Sigmoid colon (tissue), 7 donors: ENCODE data around the gene PPAT. TPM values are rescaled to one million over a fixed set of nuclear protein-coding genes. Genes with fewer than 3 reads are reported as not detected.

Source experiments
- DNase-seq: peaks from one replicate; pipeline ENCODE4 v3.0.0-alpha.2; 2019
- H3K27ac ChIP-seq, 4 donors: fragments of 200-600 bp; sonication (generic); one replicate each; pipeline ENCODE4 v1.5.1; 2016 to 2019; ENCODE audit warnings: mild to moderate bottlenecking in 1 of 4
- H3K27me3 ChIP-seq, 3 donors: fragments of 200-600 bp; sonication (generic); one replicate each; pipeline ENCODE4 v1.5.1; 2019; ENCODE audit warnings: mild to moderate bottlenecking in 1 of 3
- H3K36me3 ChIP-seq, 4 donors: fragments of 200-600 bp; sonication (generic); one replicate each; pipeline ENCODE4 v1.5.1; 2016 to 2019
- H3K4me1 ChIP-seq, 4 donors: fragments of 200-600 bp; sonication (generic); one replicate each; pipeline ENCODE4 v1.5.1; 2017 to 2019
- H3K4me3 ChIP-seq, 4 donors: fragments of 200-600 bp; sonication (generic); one replicate each; pipeline ENCODE4 v1.5.1; 2017 to 2019; ENCODE audit warnings: mild to moderate bottlenecking in 2 of 4, moderate library complexity in 1 of 4
- H3K9me3 ChIP-seq, 4 donors: fragments of 200-600 bp in 3 of 4; sonication (generic) in 3 of 4; one replicate each; pipeline versions ENCODE4 v1.5.1 to v1.6.1; 2013 to 2019
- EP300 ChIP-seq, 4 donors: sonication (generic); formaldehyde crosslinking; IDR thresholded peaks; one replicate each; pipeline ENCODE4 v1.6.1; 2017; ENCODE audit warnings: antibody characterized with exemption in 4 of 4
- POLR2A ChIP-seq, 2 donors: fragments of 450-650 bp; IDR thresholded peaks; one replicate each; pipeline ENCODE4 v1.6.1; 2016; ENCODE audit warnings: antibody characterized with exemption in 2 of 2, mild to moderate bottlenecking in 2 of 2, moderate library complexity in 2 of 2
- POLR2AphosphoS5 ChIP-seq, 4 donors: sonication (generic); formaldehyde crosslinking; IDR thresholded peaks; one replicate each; pipeline ENCODE4 v1.6.1; 2017; ENCODE audit warnings: antibody characterized with exemption in 4 of 4
- WGBS, 2 donors: extraction: QIAGEN DNeasy Blood & Tissue Kit; methylation state at CpG; one replicate each; pipeline ENCODE4 v1.1.7; 2013; 5-methylcytosine and 5-hydroxymethylcytosine counted together
- intact Hi-C: fragments of 100-400 bp; cut with DNase I; formaldehyde crosslinking; loops from one replicate; pipeline ENCODE4 v1.15.1; 2023
- polyA plus RNA-seq, 3 donors: library from polyadenylated mRNA; stranded (reverse); fragments of 200-250 nt; gene quantifications; one replicate each; pipeline ENCODE4 v1.2.3, GENCODE V29; 2013
- total RNA-seq, 4 donors: library from RNA; depleted of rRNA; stranded (reverse); fragments of >200 nt; gene quantifications; one replicate each; pipeline ENCODE4 v1.1.0, GENCODE V29; 2016
- TF ChIP-seq, protein P1 (sequence below), 4 experiments: fragments of 450-650 bp in 3 of 4; fragments of 200-600 bp in 1 of 4; IDR thresholded peaks; one replicate each; pipeline ENCODE4 v1.5.1; 2016 to 2019; ENCODE audit warnings: antibody characterized with exemption in 4 of 4, mild to moderate bottlenecking in 3 of 4, moderate library complexity in 2 of 4
- donor health status: healthy with polysubstance abuse.
- donor health status: Bipolar disorder and iron deficiency.
- donor health status: healthy.

The PPAT gene
- total and polyA plus RNA-seq, 7 donors = 0.60 to 6.3 (median 4.4) TPM

DNA sequence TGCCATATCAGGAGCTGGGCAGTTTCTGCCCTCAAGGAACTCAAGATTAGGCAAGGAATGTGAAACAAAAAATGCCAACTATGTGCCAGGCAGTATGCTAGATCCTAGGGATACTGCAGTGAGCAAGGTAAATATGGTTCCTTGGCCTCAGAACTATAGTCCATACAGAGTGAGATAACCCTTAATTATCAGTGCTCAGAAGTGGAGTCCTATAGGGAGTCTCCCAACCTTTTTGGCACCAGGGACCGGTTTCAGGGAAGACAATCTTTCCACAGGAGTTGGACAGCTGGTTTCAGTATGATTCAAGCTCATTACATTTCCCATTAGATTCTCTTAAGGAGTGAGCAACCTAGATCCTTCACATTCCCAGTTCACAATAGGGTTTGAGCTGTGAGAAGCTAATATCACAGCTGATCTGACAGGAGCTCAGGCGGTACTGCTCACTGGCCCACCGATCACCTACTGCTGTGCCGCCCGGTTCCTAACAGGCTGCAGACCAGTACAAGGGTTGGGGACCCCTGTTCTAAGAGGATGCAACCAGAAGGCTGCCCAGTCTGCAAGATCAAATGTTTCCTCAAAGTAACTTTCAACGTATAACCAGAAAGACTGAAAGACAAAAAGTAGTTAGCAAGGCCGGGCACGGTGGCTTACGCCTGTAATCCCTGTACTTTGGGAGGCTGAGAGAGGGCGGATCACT, 30.3 kb upstream of the PPAT start:
- no peaks in the 10 kb centered on the region for H3K27me3 ChIP-seq
- TF ChIP-seq POLR2AphosphoS5 (IDR thresholded peaks at IDR 0.05) (no peak), POLR2A (IDR thresholded peaks at IDR 0.05) (no peak), EP300 (IDR thresholded peaks at IDR 0.05) (no peak)
- TF ChIP-seq, protein P1, sequence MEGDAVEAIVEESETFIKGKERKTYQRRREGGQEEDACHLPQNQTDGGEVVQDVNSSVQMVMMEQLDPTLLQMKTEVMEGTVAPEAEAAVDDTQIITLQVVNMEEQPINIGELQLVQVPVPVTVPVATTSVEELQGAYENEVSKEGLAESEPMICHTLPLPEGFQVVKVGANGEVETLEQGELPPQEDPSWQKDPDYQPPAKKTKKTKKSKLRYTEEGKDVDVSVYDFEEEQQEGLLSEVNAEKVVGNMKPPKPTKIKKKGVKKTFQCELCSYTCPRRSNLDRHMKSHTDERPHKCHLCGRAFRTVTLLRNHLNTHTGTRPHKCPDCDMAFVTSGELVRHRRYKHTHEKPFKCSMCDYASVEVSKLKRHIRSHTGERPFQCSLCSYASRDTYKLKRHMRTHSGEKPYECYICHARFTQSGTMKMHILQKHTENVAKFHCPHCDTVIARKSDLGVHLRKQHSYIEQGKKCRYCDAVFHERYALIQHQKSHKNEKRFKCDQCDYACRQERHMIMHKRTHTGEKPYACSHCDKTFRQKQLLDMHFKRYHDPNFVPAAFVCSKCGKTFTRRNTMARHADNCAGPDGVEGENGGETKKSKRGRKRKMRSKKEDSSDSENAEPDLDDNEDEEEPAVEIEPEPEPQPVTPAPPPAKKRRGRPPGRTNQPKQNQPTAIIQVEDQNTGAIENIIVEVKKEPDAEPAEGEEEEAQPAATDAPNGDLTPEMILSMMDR (IDR thresholded peaks at IDR 0.05) = no peak
- DNase-seq = no peak
- H3K4me3 ChIP-seq = peak overlapping the region in 3 of 4 donors; percentile 95 to 100 (median 97)
- intact Hi-C loops = loop anchor here (1.0 to 5.0 kb wide), 2 partner anchors 42 to 79 kb away; partner anchors contain the start of gene ARL9
- H3K9me3 ChIP-seq = no peaks in the 10 kb centered on the region
- peaks cover 0 to 31% (median 5%) of the 10 kb centered on the region in 4 donors for H3K36me3 ChIP-seq
- peaks cover 0 to 53% (median 34%) of the 10 kb centered on the region in 4 donors for H3K4me1 ChIP-seq
- H3K27ac ChIP-seq = peak overlapping the region in 1 of 4 donors; percentile 95
- 74 to 88% methylated on average over 10 of the region's 10 CpGs for WGBS, 2 donors

DNA sequence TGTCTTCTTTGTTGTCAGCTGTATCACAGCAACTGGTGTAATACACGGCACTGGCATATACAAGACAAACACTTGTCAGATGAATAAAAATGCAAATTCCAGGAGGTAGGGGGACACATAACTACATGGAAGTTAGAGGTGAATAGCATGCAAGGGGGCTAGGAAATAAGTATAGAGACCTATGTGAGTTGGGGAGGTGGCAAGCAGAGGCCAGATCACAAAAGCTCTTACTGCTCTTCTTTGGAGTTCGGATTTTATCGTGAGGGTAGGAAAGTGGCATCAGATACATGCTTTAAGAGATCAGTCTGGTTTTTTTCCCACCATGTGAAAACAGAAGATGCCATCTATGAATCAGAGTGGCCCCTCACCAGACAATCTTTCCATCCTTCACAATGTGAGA, 29.2 kb upstream of the PPAT start:
- intact Hi-C loops = no loop called here
- H3K9me3 ChIP-seq = no peaks in the 10 kb centered on the region
- H3K27ac ChIP-seq = no peak overlapping the region
- DNase-seq = no peak
- 78 to 83% methylated on average over 3 of the region's 3 CpGs for WGBS, 2 donors
- H3K27me3 ChIP-seq = no peaks in the 10 kb centered on the region
- no peak overlapping the region for H3K4me3 ChIP-seq
- H3K4me1 ChIP-seq = peaks cover 0 to 44% (median 33%) of the 10 kb centered on the region in 4 donors
- peaks cover 0 to 37% (median 10%) of the 10 kb centered on the region in 4 donors for H3K36me3 ChIP-seq
- TF ChIP-seq POLR2AphosphoS5 (IDR thresholded peaks at IDR 0.05) (no peak), POLR2A (IDR thresholded peaks at IDR 0.05) (no peak), EP300 (IDR thresholded peaks at IDR 0.05) (no peak)
- TF ChIP-seq, protein P1 (IDR thresholded peaks at IDR 0.05) = no peak

DNA sequence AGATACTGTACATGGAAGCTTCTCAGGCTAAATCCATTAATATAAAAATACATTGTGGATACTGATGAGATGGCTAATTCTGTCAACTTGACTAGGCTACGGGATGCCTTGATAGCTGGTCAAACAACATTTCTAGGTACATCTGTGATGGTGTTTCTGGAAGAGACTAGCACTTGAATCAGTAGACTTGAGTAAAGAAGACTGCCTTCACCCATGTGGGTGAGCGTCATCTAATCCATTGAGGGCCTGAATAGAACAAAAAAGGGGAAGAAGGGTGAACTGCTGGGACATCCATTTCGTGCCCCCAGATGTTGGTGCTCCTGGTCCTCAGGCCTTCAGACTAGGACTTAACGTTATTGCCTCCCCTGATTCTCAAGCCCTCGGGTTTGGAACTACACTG, 28.3 kb upstream of the PPAT start:
- peaks cover 0 to 35% (median 26%) of the 10 kb centered on the region in 4 donors for H3K4me1 ChIP-seq
- H3K4me3 ChIP-seq = no peak overlapping the region
- peaks cover 0 to 43% (median 10%) of the 10 kb centered on the region in 4 donors for H3K36me3 ChIP-seq
- no peaks in the 10 kb centered on the region for H3K27me3 ChIP-seq
- WGBS, 2 donors = 93 to 94% methylated on average over 5 of the region's 5 CpGs
- H3K9me3 ChIP-seq = no peaks in the 10 kb centered on the region
- no peak overlapping the region for H3K27ac ChIP-seq
- intact Hi-C loops = no loop called here
- TF ChIP-seq POLR2AphosphoS5 (IDR thresholded peaks at IDR 0.05) = no peak
- TF ChIP-seq, protein P1 (IDR thresholded peaks at IDR 0.05) = no peak
- no peak for TF ChIP-seq EP300 (IDR thresholded peaks at IDR 0.05)
- no peak for TF ChIP-seq POLR2A (IDR thresholded peaks at IDR 0.05)
- DNase-seq = no peak

DNA sequence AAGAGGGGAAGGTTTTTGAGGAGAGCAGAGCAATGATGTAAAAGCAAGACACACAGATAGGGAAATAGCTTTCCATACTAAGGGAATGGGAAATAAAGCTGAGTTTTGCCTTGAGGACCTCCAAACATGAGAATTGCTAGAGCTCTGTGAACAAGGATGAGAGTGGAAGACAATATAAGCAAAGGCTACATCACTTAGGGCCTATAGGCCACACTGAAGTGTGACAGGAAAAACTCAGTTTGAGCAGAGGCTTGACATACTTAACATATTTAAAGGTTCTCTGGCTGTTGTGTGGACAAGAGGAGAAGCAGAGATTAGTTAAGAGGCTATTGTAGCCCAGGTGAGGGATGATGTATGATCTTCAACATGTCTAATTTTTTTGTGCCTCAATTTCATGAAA, 26.7 kb upstream of the PPAT start:
- intact Hi-C loops = no loop called here
- peaks cover 0 to 28% (median 19%) of the 10 kb centered on the region in 4 donors for H3K4me1 ChIP-seq
- no peak for DNase-seq
- H3K9me3 ChIP-seq = no peaks in the 10 kb centered on the region
- peaks cover 0 to 44% (median 12%) of the 10 kb centered on the region in 4 donors for H3K36me3 ChIP-seq
- H3K27ac ChIP-seq = no peak overlapping the region
- H3K4me3 ChIP-seq = no peak overlapping the region
- H3K27me3 ChIP-seq = no peaks in the 10 kb centered on the region
- no peak for TF ChIP-seq POLR2AphosphoS5 (IDR thresholded peaks at IDR 0.05)
- no peak for TF ChIP-seq POLR2A (IDR thresholded peaks at IDR 0.05)
- TF ChIP-seq EP300 (IDR thresholded peaks at IDR 0.05) = no peak
- TF ChIP-seq, protein P1 (IDR thresholded peaks at IDR 0.05) = no peak
